Osteocyte (in vitro differentiated cells): ENCODE data around the gene DHFR. TPM values are rescaled to one million over a fixed set of nuclear protein-coding genes. Genes with fewer than 3 reads are reported as not detected.

Experiments
- DNase-seq: peaks from one replicate; pipeline ENCODE4 v3.0.0; 2021; ENCODE audit warnings: mixed read lengths; ENCODE audit not compliant: unreplicated experiment; ENCODE audit errors: extremely low spot score
- H3K27ac Mint-ChIP-seq: one replicate; pipeline ENCODE4 v1.8.0; 2021; ENCODE audit warnings: mild to moderate bottlenecking, mixed read lengths; ENCODE audit not compliant: unreplicated experiment
- H3K27me3 Mint-ChIP-seq: one replicate; pipeline ENCODE4 v1.8.0; 2021; ENCODE audit warnings: mixed read lengths; ENCODE audit not compliant: unreplicated experiment
- H3K36me3 Mint-ChIP-seq: one replicate; pipeline ENCODE4 v1.8.0; 2021; ENCODE audit warnings: mixed read lengths; ENCODE audit not compliant: unreplicated experiment
- H3K4me1 Mint-ChIP-seq: one replicate; pipeline ENCODE4 v1.8.0; 2021; ENCODE audit warnings: mixed read lengths; ENCODE audit not compliant: unreplicated experiment
- H3K4me3 Mint-ChIP-seq: one replicate; pipeline ENCODE4 v1.8.0; 2021; ENCODE audit warnings: mild to moderate bottlenecking, moderate library complexity, mixed read lengths; ENCODE audit not compliant: unreplicated experiment
- H3K9me3 Mint-ChIP-seq: one replicate; pipeline ENCODE4 v1.8.0; 2021; ENCODE audit warnings: mixed read lengths; ENCODE audit not compliant: unreplicated experiment
- CTCF ChIP-seq: fragments of 200-600 bp; sonication (generic); IDR thresholded peaks from 2 replicates; pipeline ENCODE4 v1.5.0; 2021; ENCODE audit warnings: antibody characterized with exemption, mild to moderate bottlenecking, moderate library complexity
- total RNA-seq: library from RNA; stranded (reverse); gene quantifications from 2 replicates; pipeline ENCODE4 v1.2.1, GENCODE V29; 2021

The DHFR gene
- total RNA-seq, 1 donor from 2014 or later = 18.5 TPM

GRCh38 chr5:80608731-80609130, 46.1 kb downstream of the DHFR start:
- H3K27ac Mint-ChIP-seq = no peak overlapping the region
- H3K4me3 Mint-ChIP-seq = no peak overlapping the region
- no peaks in the 10 kb centered on the region for H3K4me1 Mint-ChIP-seq
- no peaks in the 10 kb centered on the region for H3K27me3 Mint-ChIP-seq
- no peak for TF ChIP-seq CTCF
- no peaks in the 10 kb centered on the region for H3K36me3 Mint-ChIP-seq
- no peak for DNase-seq
- H3K9me3 Mint-ChIP-seq = peaks cover 9% of the 10 kb centered on the region

GRCh38 chr5:80607832-80608231, 47.0 kb downstream of the DHFR start:
- Mint-ChIP-seq H3K4me1 (no peaks in the 10 kb centered on the region), H3K27me3 (no peaks in the 10 kb centered on the region), H3K4me3 (no peak overlapping the region), H3K27ac (no peak overlapping the region), H3K36me3 (no peaks in the 10 kb centered on the region), H3K9me3 (peaks cover 9% of the 10 kb centered on the region)
- DNase-seq = no peak
- no peak for TF ChIP-seq CTCF

DNA sequence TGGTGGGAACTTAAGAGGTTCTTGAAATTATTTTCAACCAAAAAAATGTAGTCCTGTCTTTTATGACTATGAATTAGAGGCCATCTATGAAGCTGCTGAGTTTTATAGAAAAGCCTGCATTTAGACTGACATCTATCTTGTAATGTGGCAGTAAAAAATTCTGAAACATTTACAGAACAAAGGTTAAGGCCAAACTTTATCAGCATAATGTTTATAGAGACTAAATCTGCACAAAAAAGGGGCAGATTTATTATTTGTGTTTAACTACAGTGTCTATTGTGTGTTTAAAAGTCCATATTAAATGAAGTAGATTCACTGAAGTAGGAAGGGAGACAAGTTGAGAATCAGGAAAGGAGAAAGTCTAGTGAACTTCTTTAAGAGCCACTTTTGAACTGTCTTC, 47.4 kb downstream of the DHFR start:
- TF ChIP-seq CTCF = no peak
- H3K27me3 Mint-ChIP-seq = no peaks in the 10 kb centered on the region
- H3K36me3 Mint-ChIP-seq = no peaks in the 10 kb centered on the region
- DNase-seq = no peak
- H3K4me1 Mint-ChIP-seq = no peaks in the 10 kb centered on the region
- H3K27ac Mint-ChIP-seq = no peak overlapping the region
- H3K4me3 Mint-ChIP-seq = no peak overlapping the region
- H3K9me3 Mint-ChIP-seq = peaks cover 9% of the 10 kb centered on the region

DNA sequence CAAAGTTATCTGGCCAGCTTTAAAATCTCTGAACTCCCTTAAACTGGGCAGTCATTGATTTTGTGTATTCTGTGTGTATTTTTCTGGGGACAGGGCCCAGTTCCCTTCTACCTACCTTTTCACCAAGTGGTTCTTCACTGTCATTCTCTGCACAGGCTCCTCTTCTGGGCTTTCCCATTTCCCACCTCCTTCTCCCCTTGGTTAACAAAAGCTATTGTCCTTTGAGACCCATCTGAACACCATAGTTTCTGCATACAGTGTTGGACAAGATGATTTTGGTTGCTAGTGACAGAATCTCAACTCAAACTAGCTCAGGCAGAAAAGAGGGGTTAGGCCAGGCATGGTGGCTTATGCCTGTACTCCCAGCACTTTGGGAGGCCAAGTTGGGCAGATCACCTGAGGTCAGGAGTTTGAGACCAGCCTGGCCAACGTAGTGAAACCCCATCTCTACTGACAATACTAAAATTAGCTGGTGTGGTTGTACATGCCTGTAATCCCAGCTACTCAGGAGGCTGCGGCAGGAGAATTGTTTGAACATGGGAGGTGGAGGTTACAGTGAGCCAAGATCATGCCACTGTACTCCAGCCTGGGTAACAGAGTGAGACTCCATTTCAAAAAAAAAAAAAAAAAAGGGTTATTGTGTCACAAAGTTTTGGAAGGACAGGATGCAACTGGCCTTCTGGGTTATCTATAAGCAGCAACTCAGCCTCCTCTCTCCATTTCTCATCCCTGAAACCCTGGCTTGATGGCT, 53.7 kb downstream of the DHFR start:
- no peak for TF ChIP-seq CTCF
- Mint-ChIP-seq H3K9me3 (no peaks in the 10 kb centered on the region), H3K27me3 (peaks cover 4% of the 10 kb centered on the region), H3K36me3 (no peaks in the 10 kb centered on the region), H3K27ac (no peak overlapping the region), H3K4me3 (no peak overlapping the region), H3K4me1 (no peaks in the 10 kb centered on the region)
- no peak for DNase-seq

DNA sequence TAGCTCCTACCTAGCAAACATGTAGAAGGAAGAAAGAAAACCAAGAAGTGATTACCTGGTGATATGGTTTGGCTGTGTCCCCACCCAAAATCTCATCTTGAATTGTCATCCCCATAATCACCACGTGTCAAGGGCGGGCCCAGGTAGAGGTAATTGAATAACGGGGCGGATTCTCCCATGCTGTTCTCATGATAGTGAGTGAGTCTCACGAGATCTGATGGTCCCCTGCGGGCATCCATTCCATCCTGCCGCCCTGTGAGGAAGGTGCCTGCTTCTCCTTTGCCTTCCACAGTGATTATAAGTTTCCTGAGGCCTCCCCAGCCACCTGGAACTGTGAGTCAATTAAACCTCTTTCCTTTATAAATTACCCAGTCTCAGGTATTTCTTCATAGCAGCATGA, 57.3 kb downstream of the DHFR start:
- H3K4me1 Mint-ChIP-seq = no peaks in the 10 kb centered on the region
- no peaks in the 10 kb centered on the region for H3K36me3 Mint-ChIP-seq
- H3K9me3 Mint-ChIP-seq = no peaks in the 10 kb centered on the region
- peaks cover 4% of the 10 kb centered on the region for H3K27me3 Mint-ChIP-seq
- no peak overlapping the region for H3K27ac Mint-ChIP-seq
- no peak for TF ChIP-seq CTCF
- DNase-seq = no peak
- H3K4me3 Mint-ChIP-seq = no peak overlapping the region
